Spinal cord (tissue), 10 donors: Measurements from ENCODE around the gene FBXO44. TPM values are rescaled to one million over a fixed set of nuclear protein-coding genes. Genes with fewer than 3 reads are reported as not detected.
A peak's percentile ranks its signal among the peaks of the same experiment; 100 is the strongest.

ENCODE experiments used
- DNase-seq, 6 donors: peaks; one replicate each; pipeline versions ENCODE4 v3.0.0 to v3.0.0-alpha.2; 2013 to 2015; ENCODE audit warnings: low spot score in 6 of 6, low read depth in 4 of 6
- H3K27ac ChIP-seq: one replicate; pipeline ENCODE4 v1.5.1; 2013; ENCODE audit warnings: low read depth, low read length, control low read depth
- H3K27me3 ChIP-seq: one replicate; pipeline ENCODE4 v1.6.1; 2013; ENCODE audit warnings: low read length; ENCODE audit not compliant: control insufficient read depth, insufficient read depth
- H3K36me3 ChIP-seq: one replicate; pipeline ENCODE4 v1.6.1; 2013; ENCODE audit warnings: low read length; ENCODE audit not compliant: control insufficient read depth, insufficient read depth
- H3K4me1 ChIP-seq: one replicate; pipeline ENCODE4 v1.6.1; 2013; ENCODE audit warnings: low read length; ENCODE audit not compliant: control insufficient read depth, insufficient read depth
- H3K4me3 ChIP-seq: one replicate; pipeline ENCODE4 v1.5.1; 2013; ENCODE audit warnings: low read depth, low read length, control low read depth
- H3K9me3 ChIP-seq: one replicate; pipeline ENCODE4 v1.6.1; 2013; ENCODE audit warnings: low read length; ENCODE audit not compliant: control insufficient read depth, insufficient read depth
- WGBS: methylation state at CpG from one replicate; pipeline ENCODE4 v1.1.5; 2013; ENCODE audit warnings: missing lambda C conversion rate; ENCODE audit not compliant: insufficient coverage; 5-methylcytosine and 5-hydroxymethylcytosine counted together
- polyA plus RNA-seq, 2 donors: library from polyadenylated mRNA; unstranded; fragments of 120-200 nt; gene quantifications; one replicate each; pipeline ENCODE4 v1.2.1, GENCODE V29; 2013; ENCODE audit not compliant: insufficient read length in 2 of 2
- total RNA-seq, 2 donors: library from RNA; depleted of rRNA in 1 of 2; stranded (reverse); fragments of 120-200 nt in 1 of 2; fragments of >200 nt in 1 of 2; gene quantifications; one replicate each; pipeline versions ENCODE4 v1.2.3 to v1.2.4, GENCODE V29; 2013 to 2014
- donor health status: healthy.

The FBXO44 gene
- total and polyA plus RNA-seq, 4 donors = 33.3 to 136 (median 79.6) TPM

DNA sequence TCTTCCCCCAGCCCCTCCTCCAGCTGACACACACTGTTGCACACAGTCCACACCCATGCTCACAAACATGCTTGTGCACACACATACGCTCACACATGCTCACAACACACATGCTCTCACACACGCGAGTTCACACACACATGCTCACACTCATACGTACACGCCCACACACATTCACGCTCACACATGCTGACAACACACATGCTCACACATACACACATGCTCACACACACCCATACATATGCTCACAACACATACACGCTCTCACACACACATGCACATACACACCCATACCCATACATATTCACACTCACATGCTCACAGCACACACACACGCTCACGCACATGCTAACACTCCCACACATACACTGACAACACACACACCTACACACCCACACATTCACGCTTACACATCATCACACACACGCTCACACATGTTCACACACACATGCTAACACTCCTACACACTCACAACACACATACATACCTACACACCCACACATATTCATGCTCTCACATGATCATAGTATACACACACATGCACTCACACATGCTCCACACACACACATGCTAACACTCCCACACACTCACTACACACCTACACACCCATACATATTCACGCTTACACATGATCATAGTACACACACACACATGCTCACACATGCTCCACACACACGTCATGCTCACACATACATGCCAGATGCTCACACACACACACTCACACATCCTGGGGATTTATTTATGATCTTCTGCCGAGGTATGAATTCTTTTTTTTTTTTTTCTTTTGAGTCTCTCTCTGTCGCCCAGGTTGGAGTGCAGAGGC is 47.5 kb downstream of the FBXO44 start:
- WGBS = 74% methylated on average over 13 of the region's 15 CpGs
- Histone ChIP-seq H3K27ac (peak overlapping the region; percentile 77), H3K9me3 (no peaks in the 10 kb centered on the region), H3K4me1 (peaks cover 62% of the 10 kb centered on the region), H3K27me3 (peaks cover 2% of the 10 kb centered on the region), H3K36me3 (peaks cover 8% of the 10 kb centered on the region), H3K4me3 (peak overlapping the region; percentile 1)
- no peak for DNase-seq

- H3K4me1 ChIP-seq = peaks cover 73% of the 10 kb centered on the region
- H3K27ac ChIP-seq = no peak overlapping the region
- DNase-seq = no peak
- H3K4me3 ChIP-seq = no peak overlapping the region
- no peaks in the 10 kb centered on the region for H3K9me3 ChIP-seq
- peaks cover 14% of the 10 kb centered on the region for H3K36me3 ChIP-seq
- WGBS = 53% methylated on average over 6 of the region's 8 CpGs
- peaks cover 2% of the 10 kb centered on the region for H3K27me3 ChIP-seq
These were observed 48.9 kb downstream of the FBXO44 start for GRCh38 chr1:11703357-11704193.

DNA sequence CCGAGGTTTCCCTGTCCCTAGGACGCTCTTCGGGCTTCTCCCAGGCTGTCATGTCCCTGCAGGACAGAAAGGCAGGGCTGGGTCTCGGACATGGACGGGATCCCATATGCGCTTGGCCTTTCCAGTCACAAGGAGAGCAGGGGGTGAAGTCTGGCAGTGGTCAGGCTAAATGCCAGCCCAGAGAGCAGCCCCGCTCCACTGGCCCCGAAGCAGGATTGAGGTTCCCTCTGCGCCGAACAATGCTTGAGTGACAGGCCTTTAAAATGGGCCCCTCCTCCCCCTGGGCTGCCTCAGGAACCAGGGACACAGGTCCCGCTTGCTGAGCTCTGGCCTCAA is 49.5 kb downstream of the FBXO44 start:
- no peak overlapping the region for H3K27ac ChIP-seq
- no peak overlapping the region for H3K4me3 ChIP-seq
- peak in 1 of 6 donors; percentile 71 for DNase-seq
- peaks cover 2% of the 10 kb centered on the region for H3K27me3 ChIP-seq
- H3K9me3 ChIP-seq = no peaks in the 10 kb centered on the region
- WGBS = 36% methylated on average over 11 of the region's 11 CpGs
- peaks cover 15% of the 10 kb centered on the region for H3K36me3 ChIP-seq
- peaks cover 73% of the 10 kb centered on the region for H3K4me1 ChIP-seq

DNA sequence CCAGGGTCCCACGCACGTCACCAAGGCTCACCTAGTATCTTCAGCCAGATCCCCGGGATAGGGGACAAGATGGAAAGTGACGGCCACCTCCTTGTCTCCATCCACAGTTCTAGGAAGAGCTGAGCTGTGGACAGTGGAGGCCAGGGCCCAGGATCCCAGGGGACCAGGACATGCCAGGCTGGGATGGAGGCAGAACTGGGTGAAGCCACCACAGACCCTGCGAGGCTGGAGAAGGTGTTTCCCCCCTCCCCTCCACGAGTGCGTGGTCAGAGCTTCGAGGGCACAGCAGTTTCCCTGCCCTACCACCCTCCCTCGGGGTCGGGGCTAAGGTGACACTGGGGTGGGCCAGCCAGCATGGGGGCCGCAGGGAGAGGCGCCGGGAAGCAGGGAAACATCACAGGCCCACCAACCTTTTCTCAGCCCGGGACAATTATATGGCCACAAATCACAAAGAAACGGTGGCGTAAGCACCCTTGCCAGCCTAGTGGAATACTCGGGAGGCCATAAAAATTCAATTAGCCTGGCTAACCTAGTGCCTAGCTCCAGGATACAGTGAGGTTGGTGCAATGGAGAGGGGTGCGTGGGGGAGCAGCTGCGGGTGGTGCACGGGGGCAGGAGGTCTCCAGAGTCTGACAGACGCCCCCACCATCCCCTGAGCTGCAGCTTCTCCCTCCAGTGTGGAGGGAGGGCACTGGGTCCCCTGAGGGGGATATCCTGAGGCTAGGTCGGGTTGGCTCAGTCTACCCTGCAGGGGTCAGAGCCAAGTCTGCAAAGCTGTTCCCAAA is 50.2 kb downstream of the FBXO44 start:
- DNase-seq = peak in 1 of 6 donors; percentile 66
- Histone ChIP-seq H3K27ac (no peak overlapping the region), H3K36me3 (peaks cover 20% of the 10 kb centered on the region), H3K4me3 (no peak overlapping the region), H3K4me1 (peaks cover 73% of the 10 kb centered on the region), H3K9me3 (no peaks in the 10 kb centered on the region), H3K27me3 (peaks cover 2% of the 10 kb centered on the region)
- WGBS = 41% methylated on average over 19 of the region's 22 CpGs

- peaks cover 70% of the 10 kb centered on the region for H3K4me1 ChIP-seq
- no peaks in the 10 kb centered on the region for H3K9me3 ChIP-seq
- peaks cover 20% of the 10 kb centered on the region for H3K36me3 ChIP-seq
- peaks cover under 1% of the 10 kb centered on the region for H3K27me3 ChIP-seq
- DNase-seq = peak in 2 of 6 donors; percentile 27 to 37
- no peak overlapping the region for H3K4me3 ChIP-seq
- H3K27ac ChIP-seq = no peak overlapping the region
- WGBS = 50% methylated on average over 7 of the region's 9 CpGs
These were observed 50.9 kb downstream of the FBXO44 start for GRCh38 chr1:11705596-11705995.

DNA sequence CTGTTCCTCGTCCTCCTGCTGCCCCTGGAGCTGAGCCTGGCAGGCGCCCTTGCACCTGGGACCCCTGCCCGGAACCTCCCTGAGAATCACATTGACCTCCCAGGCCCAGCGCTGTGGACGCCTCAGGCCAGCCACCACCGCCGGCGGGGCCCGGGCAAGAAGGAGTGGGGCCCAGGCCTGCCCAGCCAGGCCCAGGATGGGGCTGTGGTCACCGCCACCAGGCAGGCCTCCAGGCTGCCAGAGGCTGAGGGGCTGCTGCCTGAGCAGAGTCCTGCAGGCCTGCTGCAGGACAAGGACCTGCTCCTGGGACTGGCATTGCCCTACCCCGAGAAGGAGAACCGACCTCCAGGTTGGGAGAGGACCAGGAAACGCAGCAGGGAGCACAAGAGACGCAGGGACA is 51.6 kb downstream of the FBXO44 start:
- Histone ChIP-seq H3K27ac (no peak overlapping the region), H3K4me1 (peaks cover 63% of the 10 kb centered on the region), H3K9me3 (no peaks in the 10 kb centered on the region), H3K4me3 (no peak overlapping the region), H3K36me3 (peaks cover 20% of the 10 kb centered on the region), H3K27me3 (no peaks in the 10 kb centered on the region)
- no peak for DNase-seq
- 92% methylated on average over 14 of the region's 14 CpGs for WGBS

DNA sequence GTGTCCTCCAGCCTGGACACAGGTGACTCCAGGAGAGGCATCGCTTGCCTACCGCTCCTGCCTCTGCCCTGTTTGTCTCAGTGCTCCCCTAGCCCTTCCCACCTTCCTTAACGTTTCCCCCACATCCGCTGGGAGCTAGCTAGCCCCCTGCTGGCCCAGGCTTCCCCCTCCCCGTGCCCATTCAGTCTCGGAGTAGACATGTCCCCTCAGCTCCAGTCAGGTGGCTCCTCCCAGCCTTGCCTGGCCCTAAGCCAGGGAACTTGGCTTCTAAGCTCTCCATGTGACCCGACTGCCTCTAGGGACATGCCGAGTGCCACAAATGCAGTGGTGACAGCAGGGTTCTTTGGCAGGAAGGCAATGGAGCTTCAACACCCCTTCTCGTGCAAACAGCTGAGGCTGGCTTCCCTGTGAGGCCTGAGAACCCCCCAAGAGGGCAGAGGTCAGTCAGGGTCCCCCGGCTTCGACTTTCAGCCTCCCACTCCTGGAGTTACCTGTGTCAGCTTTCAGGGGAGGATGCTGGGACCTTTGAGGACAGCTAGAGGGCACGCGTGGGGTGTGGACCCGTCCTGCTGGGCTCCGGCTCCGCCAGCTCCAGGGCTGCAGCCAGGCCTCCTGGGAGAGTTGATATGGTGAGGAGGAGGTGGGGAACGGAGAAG is 53.1 kb downstream of the FBXO44 start:
- Histone ChIP-seq H3K4me3 (no peak overlapping the region), H3K36me3 (peaks cover 26% of the 10 kb centered on the region), H3K9me3 (no peaks in the 10 kb centered on the region), H3K27ac (no peak overlapping the region), H3K27me3 (no peaks in the 10 kb centered on the region), H3K4me1 (peaks cover 51% of the 10 kb centered on the region)
- DNase-seq = peak in 3 of 6 donors; percentile 46 to 85 (median 73)
- 46% methylated on average over 17 of the region's 17 CpGs for WGBS

DNA sequence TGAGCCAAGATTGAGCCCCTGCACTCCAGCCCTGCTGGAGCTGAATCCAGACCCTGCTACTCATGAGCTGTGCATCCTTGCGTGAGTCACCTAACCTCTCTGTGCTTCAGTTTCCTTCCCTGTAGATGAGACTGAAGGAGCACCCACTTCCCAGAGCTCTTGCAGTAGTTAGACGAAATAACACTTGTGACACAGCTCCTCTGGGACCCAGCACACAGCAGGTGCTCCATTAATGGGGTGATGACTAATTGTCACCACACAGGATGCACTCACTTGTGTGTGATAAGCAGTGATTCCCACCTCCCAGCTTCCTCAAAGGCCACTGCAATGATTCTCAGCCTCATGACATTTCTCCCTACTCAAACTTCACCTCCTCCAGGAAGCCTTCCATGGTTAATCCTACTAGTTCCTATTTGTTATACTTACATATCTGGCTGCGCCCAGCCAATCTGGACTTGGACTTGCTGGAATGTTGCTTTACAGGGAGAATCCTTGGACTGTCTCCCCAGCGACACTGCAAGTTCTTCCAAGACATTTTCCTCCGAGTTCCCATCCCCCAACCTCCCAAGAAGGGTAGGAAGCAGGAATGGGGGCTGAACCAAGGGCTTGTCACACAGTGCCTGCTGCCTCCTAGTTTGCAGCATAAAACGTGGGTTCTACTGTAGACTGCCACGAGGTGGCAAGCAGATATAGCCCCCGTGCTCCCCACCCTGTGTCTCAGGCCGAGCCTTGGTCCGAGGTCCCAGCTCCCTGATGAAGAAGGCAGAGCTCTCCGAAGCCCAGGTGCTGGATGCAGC is 54.1 kb downstream of the FBXO44 start:
- H3K27me3 ChIP-seq = no peaks in the 10 kb centered on the region
- H3K9me3 ChIP-seq = no peaks in the 10 kb centered on the region
- WGBS = 91% methylated on average over 8 of the region's 11 CpGs
- no peak overlapping the region for H3K4me3 ChIP-seq
- no peak for DNase-seq
- peaks cover 41% of the 10 kb centered on the region for H3K4me1 ChIP-seq
- peaks cover 26% of the 10 kb centered on the region for H3K36me3 ChIP-seq
- no peak overlapping the region for H3K27ac ChIP-seq
